Panc1 (cell line): Measurements from ENCODE around the gene DIP2C. TPM values are rescaled to one million over a fixed set of nuclear protein-coding genes. Genes with fewer than 3 reads are reported as not detected.
"Not testable (repeated sequence)": the region's sequence is repeated elsewhere in the genome, so short reads cannot be mapped to it uniquely, and the experiment has no call there.

Experiments
- ATAC-seq: fragments of 200-7000 bp; cut with Tn5 transposase; 2 replicates; pipeline ENCODE4 v1.9.1; 2020; ENCODE audit warnings: mild to moderate bottlenecking, moderate library complexity
- BruUV-seq: library from RNA; stranded (reverse); fragments of 400-500 nt; replicated peaks from 2 replicates; lab custom pipeline; 2021; lab: Mats Ljungman, UMichigan
- CTCF ChIA-PET: fragments of 300-600 bp; sonication (Branson Sonifier 250); formaldehyde crosslinking; loops from one replicate; lab custom pipeline; 2022; ENCODE audit warnings: antibody characterized with exemption; lab: Charles Lee
- POLR2A ChIA-PET: fragments of 300-600 bp; sonication (Branson Sonifier 250); formaldehyde crosslinking; loops from one replicate; lab custom pipeline; 2022; ENCODE audit warnings: antibody characterized with exemption; lab: Charles Lee
- DNase-seq: peaks from one replicate; pipeline ENCODE4 v3.0.0-alpha.2; 2010; ENCODE audit warnings: low read depth, low spot score
- H3K27ac ChIP-seq: 2 replicates; pipeline ENCODE4 v1.5.1; 2011; ENCODE audit warnings: mild to moderate bottlenecking, low read length, inconsistent platforms
- H3K27me3 ChIP-seq: fragments of 200-500 bp; sonication (Bioruptor generic); 2 replicates; pipeline ENCODE4 v1.6.0; 2014; ENCODE audit warnings: low read length, inconsistent platforms; ENCODE audit not compliant: control insufficient read depth, insufficient read depth
- H3K36me3 ChIP-seq: fragments of 200-500 bp; sonication (Bioruptor generic); 2 replicates; pipeline ENCODE4 v1.5.1; 2014; ENCODE audit warnings: inconsistent platforms, mild to moderate bottlenecking, low read length, moderate library complexity; ENCODE audit not compliant: control insufficient read depth, insufficient read depth
- H3K4me1 ChIP-seq: 2 replicates; pipeline ENCODE4 v1.5.1; 2011; ENCODE audit warnings: inconsistent platforms, mild to moderate bottlenecking, low read length, moderate library complexity; ENCODE audit not compliant: control insufficient read depth, insufficient read depth
- H3K4me3 ChIP-seq, 2 experiments: 2 replicates each; pipeline ENCODE4 v1.5.1; 2011 to 2012; ENCODE audit warnings: low read depth in 2 of 2, low read length in 2 of 2, mild to moderate bottlenecking in 2 of 2, inconsistent platforms in 1 of 2, moderate library complexity in 1 of 2
- H3K9me3 ChIP-seq: fragments of 200-500 bp; sonication (Bioruptor generic); 2 replicates; pipeline ENCODE4 v1.5.1; 2014; ENCODE audit warnings: low read depth, mild to moderate bottlenecking, inconsistent platforms, low read length, moderate library complexity; ENCODE audit not compliant: control insufficient read depth, insufficient read depth
- CTCF ChIP-seq: fragments of 450-650 bp; IDR thresholded peaks from 2 replicates; pipeline ENCODE4 v1.5.1; 2017; ENCODE audit warnings: mild to moderate bottlenecking
- POLR2AphosphoS5 ChIP-seq: IDR thresholded peaks from 2 replicates; pipeline ENCODE4 v1.6.1; 2012; ENCODE audit warnings: mild to moderate bottlenecking, low read depth, low read length, moderate library complexity
- REST ChIP-seq, 2 experiments: IDR thresholded peaks; 2 replicates each; pipeline ENCODE4 v1.6.1; 2011 to 2012; ENCODE audit warnings: low read depth in 2 of 2, control low read depth in 1 of 2, low read length in 1 of 2, mild to moderate bottlenecking in 1 of 2, moderate library complexity in 1 of 2; ENCODE audit not compliant: insufficient read depth in 1 of 2
- SIN3A ChIP-seq: IDR thresholded peaks from 2 replicates; pipeline ENCODE4 v1.6.1; 2012; ENCODE audit warnings: low read depth, mild to moderate bottlenecking, low read length, moderate library complexity, borderline replicate concordance; ENCODE audit not compliant: insufficient read depth
- TCF7L2 ChIP-seq: IDR thresholded peaks from 2 replicates; pipeline ENCODE4 v1.6.1; 2011; ENCODE audit warnings: mild to moderate bottlenecking, low read depth, low read length, inconsistent platforms
- in situ Hi-C: cut with HindIII; loops from 2 replicates; pipeline ENCODE4 v1.10.0; 2016; ENCODE audit warnings: low sequenced_read_pairs, low pct_unique_long_range_greater_than_20kb
- intact Hi-C: fragments of 100-400 bp; cut with micrococcal nuclease; formaldehyde crosslinking; loops from one replicate; pipeline ENCODE4 v1.10.0; 2022; ENCODE audit not compliant: unreplicated experiment
- total RNA-seq: library from RNA; stranded (reverse); gene quantifications from one replicate; pipeline ENCODE4 v1.2.1, GENCODE V29; 2021; ENCODE audit not compliant: unreplicated experiment

Gene DIP2C
- total RNA-seq, 1 experiment from 2014 or later, result 13.2 TPM

- no TSS peak for BruUV-seq
- in situ Hi-C loops, result no loop called here
- TF ChIP-seq CTCF, result no peak
- TF ChIP-seq POLR2AphosphoS5, result no peak
- no peak for TF ChIP-seq REST (IDR thresholded peaks at IDR 0.05; ENCODE audit: insufficient read depth in 1 of 2, low read depth in 2 of 2, low read length in 1 of 2)
- TF ChIP-seq TCF7L2, result no peak
- TF ChIP-seq SIN3A, result no peak
- intact Hi-C loops, result no loop called here
- ChIA-PET POLR2A (no interaction called here), CTCF (no interaction called here)
- no peak for DNase-seq
- no peaks in the 10 kb centered on the region for H3K36me3 ChIP-seq
- no peaks in the 10 kb centered on the region for H3K27me3 ChIP-seq
- H3K27ac ChIP-seq, result no peak overlapping the region
- no peaks in the 10 kb centered on the region for H3K4me1 ChIP-seq
- ATAC-seq, result no peak
- H3K9me3 ChIP-seq, result no peaks in the 10 kb centered on the region
- H3K4me3 ChIP-seq, result no peak overlapping the region
Measured at GRCh38 chr10:612696-613095, 76.8 kb downstream of the DIP2C start.

- in situ Hi-C loops, H3K9me3 ChIP-seq, POLR2A ChIA-PET, BruUV-seq, CTCF ChIA-PET, DNase-seq, intact Hi-C loops, H3K27ac ChIP-seq, H3K36me3 ChIP-seq, ATAC-seq, H3K4me3 ChIP-seq, H3K4me1 ChIP-seq, H3K27me3 ChIP-seq: not testable (repeated sequence)
Measured at GRCh38 chr10:610642-611305, 78.7 kb downstream of the DIP2C start.

- ChIA-PET POLR2A (no interaction called here), CTCF (no interaction called here)
- H3K36me3 ChIP-seq, result no peaks in the 10 kb centered on the region
- ATAC-seq (no peak; the same call in 1 of the 2 replicates), DNase-seq (no peak)
- H3K9me3 ChIP-seq, result no peaks in the 10 kb centered on the region
- TF ChIP-seq TCF7L2 (no peak), POLR2AphosphoS5 (no peak), REST (IDR thresholded peaks at IDR 0.05; ENCODE audit: insufficient read depth in 1 of 2, low read depth in 2 of 2, low read length in 1 of 2) (no peak), SIN3A (no peak), CTCF (no peak)
- no peak overlapping the region for H3K4me3 ChIP-seq
- no peak overlapping the region for H3K27ac ChIP-seq
- no peaks in the 10 kb centered on the region for H3K4me1 ChIP-seq
- in situ Hi-C loops, result no loop called here
- no TSS peak for BruUV-seq
- H3K27me3 ChIP-seq, result no peaks in the 10 kb centered on the region
- intact Hi-C loops, result no loop called here
Measured at GRCh38 chr10:609868-610545, 79.5 kb downstream of the DIP2C start.
